ENCODE measurements around the gene CASP8AP2.

DNA sequence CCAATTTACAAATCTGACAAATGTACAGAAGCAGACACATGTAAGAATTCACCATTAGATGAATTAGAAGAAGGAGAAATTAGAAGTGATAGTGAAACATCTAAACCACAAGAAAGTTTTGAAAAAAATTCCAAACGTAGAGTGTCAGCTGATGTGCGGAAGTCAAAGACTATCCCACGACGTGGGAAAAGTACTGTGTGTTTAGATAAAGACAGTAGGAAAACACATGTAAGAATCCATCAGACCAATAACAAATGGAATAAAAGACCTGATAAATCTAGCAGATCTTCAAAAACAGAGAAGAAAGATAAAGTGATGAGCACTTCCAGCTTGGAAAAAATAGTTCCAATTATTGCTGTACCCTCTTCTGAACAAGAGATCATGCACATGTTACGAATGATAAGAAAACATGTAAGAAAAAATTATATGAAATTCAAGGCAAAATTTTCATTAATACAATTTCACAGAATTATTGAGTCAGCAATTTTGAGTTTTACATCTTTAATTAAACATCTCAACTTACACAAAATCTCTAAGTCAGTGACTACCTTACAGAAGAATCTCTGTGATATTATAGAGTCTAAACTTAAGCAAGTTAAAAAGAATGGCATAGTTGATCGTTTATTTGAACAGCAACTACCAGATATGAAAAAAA is 36.5 kb downstream of the CASP8AP2 start:
- TF ChIP-seq POLR2AphosphoS5 (IDR thresholded peaks at IDR 0.05; ENCODE audit: low read depth) = no peak
- no peak for TF ChIP-seq NANOG (IDR thresholded peaks at IDR 0.05; ENCODE audit: borderline replicate concordance)
- TF ChIP-seq, protein P1, sequence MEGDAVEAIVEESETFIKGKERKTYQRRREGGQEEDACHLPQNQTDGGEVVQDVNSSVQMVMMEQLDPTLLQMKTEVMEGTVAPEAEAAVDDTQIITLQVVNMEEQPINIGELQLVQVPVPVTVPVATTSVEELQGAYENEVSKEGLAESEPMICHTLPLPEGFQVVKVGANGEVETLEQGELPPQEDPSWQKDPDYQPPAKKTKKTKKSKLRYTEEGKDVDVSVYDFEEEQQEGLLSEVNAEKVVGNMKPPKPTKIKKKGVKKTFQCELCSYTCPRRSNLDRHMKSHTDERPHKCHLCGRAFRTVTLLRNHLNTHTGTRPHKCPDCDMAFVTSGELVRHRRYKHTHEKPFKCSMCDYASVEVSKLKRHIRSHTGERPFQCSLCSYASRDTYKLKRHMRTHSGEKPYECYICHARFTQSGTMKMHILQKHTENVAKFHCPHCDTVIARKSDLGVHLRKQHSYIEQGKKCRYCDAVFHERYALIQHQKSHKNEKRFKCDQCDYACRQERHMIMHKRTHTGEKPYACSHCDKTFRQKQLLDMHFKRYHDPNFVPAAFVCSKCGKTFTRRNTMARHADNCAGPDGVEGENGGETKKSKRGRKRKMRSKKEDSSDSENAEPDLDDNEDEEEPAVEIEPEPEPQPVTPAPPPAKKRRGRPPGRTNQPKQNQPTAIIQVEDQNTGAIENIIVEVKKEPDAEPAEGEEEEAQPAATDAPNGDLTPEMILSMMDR (conservative IDR thresholded peaks at IDR 0.05; ENCODE audit: low read depth in 2 of 2) = no peak
- TF ChIP-seq REST (IDR thresholded peaks at IDR 0.05; ENCODE audit: unreplicated experiment) = no peak
- TF ChIP-seq EZH2 (IDR thresholded peaks at IDR 0.05; ENCODE audit: low read depth, unreplicated experiment) = no peak
- TF ChIP-seq ZNF114 (CRISPR knock-in tag; IDR thresholded peaks at IDR 0.05) = no peak
- no peak for TF ChIP-seq ZNF331 (CRISPR knock-in tag; IDR thresholded peaks at IDR 0.05; ENCODE audit: low read depth)
- no peak for TF ChIP-seq EZH2phosphoT487 (IDR thresholded peaks at IDR 0.05; ENCODE audit: unreplicated experiment)
- TF ChIP-seq CREB1 (CRISPR knock-in tag; IDR thresholded peaks at IDR 0.05; ENCODE audit: low read depth) = no peak
- TF ChIP-seq STAT1 (IDR thresholded peaks at IDR 0.05; ENCODE audit: unreplicated experiment) = no peak
